Upper lobe of left lung (tissue), 6 donors: ENCODE data around the gene ATG5. TPM values are rescaled to one million over a fixed set of nuclear protein-coding genes. Genes with fewer than 3 reads are reported as not detected.

Experiments used
- ATAC-seq, 2 donors: fragments of 200-7000 bp; cut with Tn5 transposase; one replicate each; pipeline ENCODE4 v1.9.1; 2022; ENCODE audit warnings: mild to moderate bottlenecking in 2 of 2, moderate library complexity in 2 of 2; ENCODE audit not compliant: low FRiP score in 2 of 2
- DNase-seq, 2 donors: peaks; one replicate each; pipeline ENCODE4 v3.0.0-alpha.2; 2019 to 2020
- H3K27ac ChIP-seq, 4 donors: fragments of 200-600 bp; sonication (generic); one replicate each; pipeline ENCODE4 v1.5.1; 2016 to 2019
- H3K27me3 ChIP-seq, 4 donors: fragments of 200-600 bp; sonication (generic); one replicate each; pipeline ENCODE4 v1.5.1; 2017 to 2019
- H3K36me3 ChIP-seq, 4 donors: fragments of 200-600 bp; sonication (generic); one replicate each; pipeline ENCODE4 v1.5.1; 2016 to 2019
- H3K4me1 ChIP-seq, 4 donors: fragments of 200-600 bp; sonication (generic); one replicate each; pipeline ENCODE4 v1.5.1; 2018 to 2019
- H3K4me3 ChIP-seq, 4 donors: fragments of 200-600 bp; sonication (generic); one replicate each; pipeline ENCODE4 v1.5.1; 2017 to 2019; ENCODE audit warnings: mild to moderate bottlenecking in 2 of 4, moderate library complexity in 1 of 4
- H3K9me3 ChIP-seq, 4 donors: fragments of 200-600 bp; sonication (generic); one replicate each; pipeline ENCODE4 v1.5.1; 2018 to 2019
- EP300 ChIP-seq, 4 donors: sonication (generic); formaldehyde crosslinking; IDR thresholded peaks; one replicate each; pipeline ENCODE4 v1.5.1; 2017; ENCODE audit warnings: antibody characterized with exemption in 4 of 4, control low read depth in 2 of 4
- POLR2A ChIP-seq, 4 donors: fragments of 450-650 bp; IDR thresholded peaks; one replicate each; pipeline ENCODE4 v1.5.1; 2016 to 2017; ENCODE audit warnings: antibody characterized with exemption in 4 of 4, mild to moderate bottlenecking in 2 of 4
- POLR2AphosphoS5 ChIP-seq, 2 donors: sonication (generic); formaldehyde crosslinking; IDR thresholded peaks; one replicate each; pipeline ENCODE4 v1.5.1; 2017; ENCODE audit warnings: antibody characterized with exemption in 2 of 2
- WGBS, 2 donors: methylation state at CpG; one replicate each; pipeline ENCODE4 v1.1.5; 2017 to 2018; 5-methylcytosine and 5-hydroxymethylcytosine counted together
- total RNA-seq, 6 donors: library from RNA; depleted of rRNA in 4 of 6; stranded (reverse); fragments of >200 nt in 4 of 6; gene quantifications; one replicate each; pipeline versions ENCODE4 v1.1.0 to v1.2.1, GENCODE V29; 2016 to 2021
- TF ChIP-seq, protein P1 (sequence below), 6 experiments: fragments of 450-650 bp in 4 of 6; fragments of 200-600 bp in 2 of 6; sonication (generic) in 2 of 6; IDR thresholded peaks; one replicate each; pipeline ENCODE4 v1.5.1; 2016 to 2019; ENCODE audit warnings: antibody characterized with exemption in 6 of 6
- donor health status: DM: no; HTN: no; CAD: no; lungs with moderate emphysema.
- donor health status: DM: no; HTN: yes; CAD: no; lungs with severe emphysema.

The ATG5 gene
- total RNA-seq, 6 donors from 2014 or later: 25.8 to 55.1 (median 28.7) TPM

DNA sequence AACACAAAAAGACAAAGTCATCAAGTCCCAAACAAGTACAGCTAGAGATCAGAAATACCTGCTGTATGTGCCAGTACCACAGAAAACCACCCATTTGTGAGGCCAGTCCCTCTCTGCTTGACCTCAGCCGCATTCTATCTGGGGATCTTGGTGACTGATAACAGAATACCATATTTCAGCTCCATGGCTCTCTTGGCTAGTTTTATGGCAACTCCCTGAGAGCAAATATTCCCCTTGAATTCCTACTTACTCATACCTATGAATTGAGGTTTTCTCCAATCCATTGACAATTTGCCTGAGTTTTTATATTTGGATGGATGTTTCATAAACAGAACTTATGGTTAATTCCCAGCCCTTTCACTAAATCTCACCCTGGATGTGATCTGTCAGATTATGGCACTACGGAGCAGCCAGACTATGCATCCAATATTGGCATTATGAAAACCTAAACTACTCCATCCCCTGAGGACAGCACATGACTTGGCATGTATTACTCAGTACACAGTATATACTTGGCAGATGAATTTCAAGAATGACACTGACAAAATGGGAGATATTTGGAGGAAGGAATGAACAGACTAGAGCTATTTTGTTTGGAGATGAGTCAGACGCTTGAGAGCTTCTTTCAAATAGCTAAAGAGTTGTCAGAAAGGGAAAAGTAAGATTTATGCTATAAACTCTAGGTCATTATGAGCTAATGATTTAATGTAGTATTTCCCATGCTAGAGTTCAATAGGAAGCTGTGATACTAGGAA, 143.7 kb downstream of the ATG5 start:
- no peak overlapping the region for H3K27ac ChIP-seq
- 91% methylated on average over 3 of the region's 3 CpGs for WGBS, 2 donors
- H3K4me1 ChIP-seq: no peaks in the 10 kb centered on the region
- DNase-seq (no peak), ATAC-seq (no peak)
- H3K9me3 ChIP-seq: no peaks in the 10 kb centered on the region
- TF ChIP-seq POLR2A (IDR thresholded peaks at IDR 0.05) (no peak), EP300 (IDR thresholded peaks at IDR 0.05) (no peak), POLR2AphosphoS5 (IDR thresholded peaks at IDR 0.05) (no peak)
- TF ChIP-seq, protein P1, sequence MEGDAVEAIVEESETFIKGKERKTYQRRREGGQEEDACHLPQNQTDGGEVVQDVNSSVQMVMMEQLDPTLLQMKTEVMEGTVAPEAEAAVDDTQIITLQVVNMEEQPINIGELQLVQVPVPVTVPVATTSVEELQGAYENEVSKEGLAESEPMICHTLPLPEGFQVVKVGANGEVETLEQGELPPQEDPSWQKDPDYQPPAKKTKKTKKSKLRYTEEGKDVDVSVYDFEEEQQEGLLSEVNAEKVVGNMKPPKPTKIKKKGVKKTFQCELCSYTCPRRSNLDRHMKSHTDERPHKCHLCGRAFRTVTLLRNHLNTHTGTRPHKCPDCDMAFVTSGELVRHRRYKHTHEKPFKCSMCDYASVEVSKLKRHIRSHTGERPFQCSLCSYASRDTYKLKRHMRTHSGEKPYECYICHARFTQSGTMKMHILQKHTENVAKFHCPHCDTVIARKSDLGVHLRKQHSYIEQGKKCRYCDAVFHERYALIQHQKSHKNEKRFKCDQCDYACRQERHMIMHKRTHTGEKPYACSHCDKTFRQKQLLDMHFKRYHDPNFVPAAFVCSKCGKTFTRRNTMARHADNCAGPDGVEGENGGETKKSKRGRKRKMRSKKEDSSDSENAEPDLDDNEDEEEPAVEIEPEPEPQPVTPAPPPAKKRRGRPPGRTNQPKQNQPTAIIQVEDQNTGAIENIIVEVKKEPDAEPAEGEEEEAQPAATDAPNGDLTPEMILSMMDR (IDR thresholded peaks at IDR 0.05): no peak
- H3K4me3 ChIP-seq: no peak overlapping the region
- H3K36me3 ChIP-seq: peaks cover 0 to 6% (median 0%) of the 10 kb centered on the region in 4 donors
- H3K27me3 ChIP-seq: no peaks in the 10 kb centered on the region

DNA sequence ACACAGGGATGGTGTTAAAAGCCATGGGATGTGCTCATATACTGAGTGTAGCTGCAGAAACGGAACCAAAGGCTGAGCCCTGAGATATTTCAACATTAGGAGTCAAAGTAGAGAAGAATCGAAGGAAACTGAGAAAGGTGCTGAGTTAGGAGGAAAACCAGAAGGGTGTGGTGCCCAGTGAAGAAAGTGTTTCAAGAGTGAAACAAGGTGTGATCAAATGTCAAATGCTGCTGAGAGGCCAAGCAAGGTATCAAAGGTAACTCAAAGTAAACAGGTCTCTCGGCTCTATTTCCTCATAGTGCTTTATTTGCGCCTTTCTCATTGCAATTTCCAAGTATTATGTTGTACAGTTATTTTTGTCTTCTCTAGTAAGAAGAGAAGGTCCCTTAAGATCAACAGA, 145.4 kb downstream of the ATG5 start:
- TF ChIP-seq POLR2AphosphoS5 (IDR thresholded peaks at IDR 0.05) (no peak), POLR2A (IDR thresholded peaks at IDR 0.05) (no peak), EP300 (IDR thresholded peaks at IDR 0.05) (no peak)
- TF ChIP-seq, protein P1 (IDR thresholded peaks at IDR 0.05): no peak
- DNase-seq (no peak), ATAC-seq (no peak)
- H3K36me3 ChIP-seq: no peaks in the 10 kb centered on the region
- no peak overlapping the region for H3K4me3 ChIP-seq
- H3K4me1 ChIP-seq: no peaks in the 10 kb centered on the region
- H3K9me3 ChIP-seq: no peaks in the 10 kb centered on the region
- WGBS, 2 donors: 83% methylated on average over 4 of the region's 4 CpGs
- no peak overlapping the region for H3K27ac ChIP-seq
- no peaks in the 10 kb centered on the region for H3K27me3 ChIP-seq

DNA sequence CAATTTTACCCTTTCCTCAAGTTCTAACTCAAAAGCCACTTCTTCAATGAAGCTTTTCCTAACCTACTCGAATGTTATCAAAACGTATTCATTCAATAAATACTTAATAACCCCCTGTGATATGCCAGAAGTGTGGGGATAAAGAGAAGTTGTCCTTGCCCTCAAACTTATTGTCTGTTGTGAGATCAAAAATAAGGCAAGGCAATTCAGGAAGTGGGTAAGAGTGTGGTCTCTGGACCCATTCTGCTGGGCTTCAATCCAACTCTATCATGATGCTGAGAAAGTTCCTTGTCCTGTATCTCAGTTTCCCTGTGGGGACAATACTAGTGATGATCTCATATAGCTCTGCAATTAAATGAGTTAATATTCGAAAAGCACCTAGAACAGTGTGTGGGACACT, 146.7 kb downstream of the ATG5 start:
- TF ChIP-seq POLR2AphosphoS5 (IDR thresholded peaks at IDR 0.05): no peak
- no peak for TF ChIP-seq POLR2A (IDR thresholded peaks at IDR 0.05)
- 66 to 67% methylated on average over 3 of the region's 3 CpGs for WGBS, 2 donors
- Histone ChIP-seq H3K27me3 (no peaks in the 10 kb centered on the region), H3K27ac (no peak overlapping the region), H3K4me3 (no peak overlapping the region), H3K4me1 (no peaks in the 10 kb centered on the region), H3K9me3 (no peaks in the 10 kb centered on the region), H3K36me3 (no peaks in the 10 kb centered on the region)
- DNase-seq: no peak
- ATAC-seq: no peak

DNA sequence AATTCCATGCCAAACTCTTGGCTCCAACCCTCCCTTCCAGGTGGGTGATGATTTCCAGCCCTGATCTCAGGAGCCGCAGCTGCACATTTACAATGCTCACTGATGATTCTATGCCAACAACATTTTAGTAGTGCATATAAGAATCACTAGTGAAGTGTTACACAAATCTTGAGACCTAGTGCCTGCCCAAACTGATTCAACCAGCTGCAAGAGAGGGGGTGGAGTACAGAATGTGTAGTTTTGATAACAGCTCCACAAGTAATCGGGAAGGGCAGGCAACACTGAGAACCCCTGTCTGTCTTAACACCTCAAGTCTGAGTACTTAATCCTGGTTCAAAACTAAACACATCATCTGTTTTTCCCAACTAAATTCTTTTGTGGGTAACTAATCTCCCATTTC, 147.8 kb downstream of the ATG5 start:
- WGBS, 2 donors: 57 to 77% methylated on average over 2 of the region's 2 CpGs
- no peak for DNase-seq
- H3K4me1 ChIP-seq: no peaks in the 10 kb centered on the region
- no peak for ATAC-seq
- no peaks in the 10 kb centered on the region for H3K36me3 ChIP-seq
- H3K27me3 ChIP-seq: no peaks in the 10 kb centered on the region
- H3K9me3 ChIP-seq: no peaks in the 10 kb centered on the region
- H3K4me3 ChIP-seq: no peak overlapping the region
- TF ChIP-seq, protein P1 (IDR thresholded peaks at IDR 0.05): no peak
- TF ChIP-seq POLR2A (IDR thresholded peaks at IDR 0.05) (no peak), POLR2AphosphoS5 (IDR thresholded peaks at IDR 0.05) (no peak), EP300 (IDR thresholded peaks at IDR 0.05) (no peak)
- H3K27ac ChIP-seq: no peak overlapping the region

DNA sequence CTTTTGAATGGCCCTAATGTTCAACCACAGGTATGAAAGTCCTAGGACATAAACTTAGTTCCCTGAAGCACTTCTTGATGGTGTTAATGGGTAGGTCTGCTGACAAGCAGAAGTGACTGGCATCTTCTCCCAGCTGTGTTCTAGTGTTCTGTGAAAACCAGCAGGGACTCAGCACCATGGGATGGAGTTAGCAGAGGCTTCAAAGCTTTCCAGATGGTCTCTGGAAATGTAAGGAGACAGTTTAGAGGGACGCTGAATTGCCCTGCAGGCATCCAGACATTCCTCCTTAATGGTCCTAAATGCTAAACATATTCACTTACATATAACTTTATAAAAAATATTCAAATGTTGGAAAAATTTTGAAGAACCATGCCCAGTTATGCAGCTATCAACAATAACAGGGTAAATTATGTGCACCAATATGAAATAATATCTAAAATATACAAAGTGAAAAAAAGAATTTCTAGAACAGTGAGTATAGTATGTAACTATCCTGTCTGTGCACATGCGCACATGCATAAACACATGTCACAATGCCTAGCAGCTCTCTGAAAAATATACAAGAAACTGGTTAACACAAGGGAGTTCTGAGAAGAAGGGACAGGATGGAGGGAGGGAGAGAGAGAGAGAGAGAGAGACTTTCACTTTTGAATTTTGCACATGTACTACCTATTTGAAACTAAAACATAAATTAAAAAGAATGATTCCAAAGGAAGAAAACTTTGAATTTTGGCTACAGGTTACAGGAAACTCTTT, 152.3 kb downstream of the ATG5 start:
- ATAC-seq (no peak), DNase-seq (no peak)
- Histone ChIP-seq H3K27me3 (no peaks in the 10 kb centered on the region), H3K4me3 (no peak overlapping the region), H3K4me1 (no peaks in the 10 kb centered on the region), H3K36me3 (no peaks in the 10 kb centered on the region), H3K9me3 (no peaks in the 10 kb centered on the region), H3K27ac (no peak overlapping the region)
- WGBS, 2 donors: 82 to 95% methylated on average over 2 of the region's 2 CpGs
- no peak for TF ChIP-seq POLR2AphosphoS5 (IDR thresholded peaks at IDR 0.05)
- TF ChIP-seq POLR2A (IDR thresholded peaks at IDR 0.05): no peak
- TF ChIP-seq, protein P1 (IDR thresholded peaks at IDR 0.05): no peak
- TF ChIP-seq EP300 (IDR thresholded peaks at IDR 0.05): no peak
